AG09319 (cell line): ENCODE data around the gene FAM174A.

Experiments used
- DNase-seq: peaks from one replicate; pipeline ENCODE4 v3.0.0-alpha.2; 2010; ENCODE audit warnings: low read depth; ENCODE audit errors: extremely low read depth
- TF ChIP-seq, protein P1 (sequence below): IDR thresholded peaks from 2 replicates; pipeline ENCODE4 v1.5.1; 2011; ENCODE audit warnings: low read depth, mild to moderate bottlenecking, inconsistent platforms, low read length, moderate library complexity

The FAM174A gene

DNA sequence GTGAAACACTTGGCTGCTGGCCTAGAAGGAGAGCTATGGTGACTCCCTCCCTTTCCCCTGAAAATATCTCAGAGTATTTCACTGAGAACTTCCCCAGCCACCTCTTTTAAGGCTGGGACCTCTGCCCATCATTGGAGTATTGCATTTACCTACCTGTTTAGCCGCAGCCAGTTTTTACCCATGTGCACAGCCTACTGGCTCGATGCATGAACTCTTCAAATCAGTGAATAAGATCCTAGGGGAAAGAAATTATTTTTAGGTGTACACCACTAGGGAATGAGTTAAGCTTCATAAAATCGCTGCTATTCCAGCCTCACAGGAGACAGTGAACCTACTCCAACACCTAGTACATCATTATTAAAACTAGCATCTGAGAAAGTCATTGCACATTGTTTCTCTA, 16.8 kb upstream of the FAM174A start:
- no peak for DNase-seq
- TF ChIP-seq, protein P1, sequence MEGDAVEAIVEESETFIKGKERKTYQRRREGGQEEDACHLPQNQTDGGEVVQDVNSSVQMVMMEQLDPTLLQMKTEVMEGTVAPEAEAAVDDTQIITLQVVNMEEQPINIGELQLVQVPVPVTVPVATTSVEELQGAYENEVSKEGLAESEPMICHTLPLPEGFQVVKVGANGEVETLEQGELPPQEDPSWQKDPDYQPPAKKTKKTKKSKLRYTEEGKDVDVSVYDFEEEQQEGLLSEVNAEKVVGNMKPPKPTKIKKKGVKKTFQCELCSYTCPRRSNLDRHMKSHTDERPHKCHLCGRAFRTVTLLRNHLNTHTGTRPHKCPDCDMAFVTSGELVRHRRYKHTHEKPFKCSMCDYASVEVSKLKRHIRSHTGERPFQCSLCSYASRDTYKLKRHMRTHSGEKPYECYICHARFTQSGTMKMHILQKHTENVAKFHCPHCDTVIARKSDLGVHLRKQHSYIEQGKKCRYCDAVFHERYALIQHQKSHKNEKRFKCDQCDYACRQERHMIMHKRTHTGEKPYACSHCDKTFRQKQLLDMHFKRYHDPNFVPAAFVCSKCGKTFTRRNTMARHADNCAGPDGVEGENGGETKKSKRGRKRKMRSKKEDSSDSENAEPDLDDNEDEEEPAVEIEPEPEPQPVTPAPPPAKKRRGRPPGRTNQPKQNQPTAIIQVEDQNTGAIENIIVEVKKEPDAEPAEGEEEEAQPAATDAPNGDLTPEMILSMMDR = no peak

DNA sequence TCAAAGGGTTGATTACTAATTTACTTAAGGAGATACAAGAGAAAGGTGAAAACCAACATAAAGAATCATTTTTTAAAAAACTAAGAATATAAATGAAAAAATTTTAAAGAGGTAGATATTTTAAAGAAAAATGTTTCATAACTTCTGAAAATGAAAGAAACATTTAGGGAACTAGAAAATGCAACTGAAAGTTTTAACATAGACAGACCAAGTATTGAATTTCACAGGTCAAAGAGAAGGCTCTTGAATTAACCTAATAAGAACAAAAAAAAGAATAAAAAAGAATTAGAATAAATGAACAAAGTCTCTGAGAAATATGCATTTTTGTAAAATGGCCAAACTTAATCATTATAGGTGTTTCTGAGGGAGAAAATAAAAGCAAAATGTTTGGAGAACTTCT, 16.1 kb upstream of the FAM174A start:
- DNase-seq = no peak

DNA sequence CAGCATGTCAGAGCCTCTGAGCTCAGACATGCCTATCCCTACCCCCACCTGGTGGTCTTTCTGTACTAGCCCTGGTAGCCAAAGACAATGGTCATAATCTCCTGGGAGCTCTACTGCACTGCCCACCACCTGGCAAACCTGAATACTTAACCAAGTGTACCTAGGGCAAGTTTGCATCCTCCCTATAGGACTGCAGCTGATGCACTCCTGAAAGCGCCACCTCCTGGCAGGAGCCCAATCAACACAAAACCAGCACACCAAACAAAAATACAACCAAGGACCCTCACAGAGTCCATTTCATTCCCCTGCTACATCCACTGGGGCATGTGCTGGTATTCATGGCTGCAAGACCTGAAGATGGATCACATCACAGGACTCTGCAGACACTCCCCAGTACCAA, 14.8 kb upstream of the FAM174A start:
- TF ChIP-seq, protein P1 = no peak
- DNase-seq = no peak

More for the DNA sequence above, 16.1 kb upstream of the FAM174A start:
- TF ChIP-seq, protein P1 = no peak

DNA sequence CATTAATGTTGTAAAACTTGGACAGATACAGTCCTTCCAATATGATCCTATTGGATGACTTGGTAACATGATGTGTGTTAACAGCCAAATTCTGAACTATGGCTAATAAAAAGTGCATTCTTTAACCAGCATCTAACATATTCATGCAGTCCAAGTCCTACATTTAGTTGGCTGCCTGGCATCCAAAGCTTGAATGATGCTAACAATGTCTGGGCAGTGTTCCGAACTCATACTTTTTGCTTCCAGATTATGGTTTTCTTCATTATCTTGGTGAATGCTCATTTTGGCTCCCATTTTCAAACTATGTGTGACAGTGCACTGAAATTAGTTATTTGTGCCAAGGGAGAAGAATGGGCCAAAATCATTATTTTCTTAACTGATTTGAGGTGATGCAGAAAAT, 2.8 kb downstream of the FAM174A start:
- DNase-seq = no peak
- TF ChIP-seq, protein P1 = no peak

DNA sequence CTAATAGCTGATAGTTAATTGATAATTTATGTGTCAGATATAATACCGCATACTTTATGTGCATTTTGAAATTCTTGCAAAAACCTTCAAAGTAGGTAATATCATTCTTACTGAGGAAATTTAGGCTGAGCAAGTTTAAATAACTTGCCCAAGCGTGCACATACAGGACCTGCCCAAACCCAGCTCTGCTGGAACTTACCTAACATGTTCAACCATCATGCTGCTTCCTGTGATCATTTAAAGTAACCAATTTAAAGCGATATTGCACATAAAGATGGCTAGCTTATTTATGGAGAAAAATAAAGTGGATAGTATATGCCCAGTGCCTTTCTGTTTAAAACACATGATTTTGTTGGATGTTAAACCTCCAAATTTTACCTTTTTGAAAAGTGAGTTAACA, 4.3 kb downstream of the FAM174A start:
- TF ChIP-seq, protein P1 = no peak

DNA sequence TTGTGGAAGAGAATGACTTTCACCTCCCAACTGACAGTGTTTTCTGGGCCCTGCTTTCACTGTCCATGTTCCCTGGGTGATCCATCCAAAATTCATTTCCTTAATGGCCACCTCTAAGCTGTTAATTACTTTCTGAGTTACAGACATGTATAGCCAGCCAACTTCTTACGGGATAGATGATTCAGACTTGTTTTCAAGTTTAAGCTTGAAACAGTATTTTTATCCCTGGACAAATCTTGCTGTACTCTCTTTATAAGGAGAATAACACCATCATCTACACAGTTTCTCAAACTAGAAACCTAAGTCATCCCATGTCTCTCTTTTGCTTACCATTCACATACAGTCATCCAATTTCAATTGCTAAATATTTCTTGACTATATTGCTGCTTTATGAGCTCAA, 6.9 kb downstream of the FAM174A start:
- TF ChIP-seq, protein P1 = no peak
- DNase-seq = no peak

More for the DNA sequence above, 4.3 kb downstream of the FAM174A start:
- DNase-seq = no peak

DNA sequence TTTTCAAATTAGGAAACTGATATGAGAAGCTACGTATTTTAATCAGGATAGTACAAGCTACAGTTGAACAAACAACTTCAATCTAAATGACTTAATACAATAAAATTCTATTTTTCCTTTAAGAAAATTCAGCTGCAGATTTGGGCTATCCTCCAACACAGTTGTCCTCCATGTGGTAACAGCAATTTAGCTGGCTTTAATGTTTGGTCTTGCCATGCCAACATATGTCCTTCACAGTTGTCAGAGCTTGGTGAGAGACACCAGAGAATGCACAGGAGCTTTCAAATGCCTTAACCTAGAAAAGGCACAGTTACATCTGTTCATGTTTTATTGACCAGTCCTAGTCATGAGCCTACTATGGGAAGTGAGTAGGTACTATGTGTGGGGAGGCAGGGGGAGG, 10.8 kb downstream of the FAM174A start:
- TF ChIP-seq, protein P1 = no peak
- no peak for DNase-seq
